Measurements from ENCODE around the gene C3orf18. TPM values are rescaled to one million over a fixed set of nuclear protein-coding genes. Genes with fewer than 3 reads are reported as not detected.
A peak's percentile ranks its signal among the peaks of the same experiment; 100 is the strongest.

The C3orf18 gene
- total RNA-seq, 1 donor from 2014 or later, result 7.2 TPM

DNA sequence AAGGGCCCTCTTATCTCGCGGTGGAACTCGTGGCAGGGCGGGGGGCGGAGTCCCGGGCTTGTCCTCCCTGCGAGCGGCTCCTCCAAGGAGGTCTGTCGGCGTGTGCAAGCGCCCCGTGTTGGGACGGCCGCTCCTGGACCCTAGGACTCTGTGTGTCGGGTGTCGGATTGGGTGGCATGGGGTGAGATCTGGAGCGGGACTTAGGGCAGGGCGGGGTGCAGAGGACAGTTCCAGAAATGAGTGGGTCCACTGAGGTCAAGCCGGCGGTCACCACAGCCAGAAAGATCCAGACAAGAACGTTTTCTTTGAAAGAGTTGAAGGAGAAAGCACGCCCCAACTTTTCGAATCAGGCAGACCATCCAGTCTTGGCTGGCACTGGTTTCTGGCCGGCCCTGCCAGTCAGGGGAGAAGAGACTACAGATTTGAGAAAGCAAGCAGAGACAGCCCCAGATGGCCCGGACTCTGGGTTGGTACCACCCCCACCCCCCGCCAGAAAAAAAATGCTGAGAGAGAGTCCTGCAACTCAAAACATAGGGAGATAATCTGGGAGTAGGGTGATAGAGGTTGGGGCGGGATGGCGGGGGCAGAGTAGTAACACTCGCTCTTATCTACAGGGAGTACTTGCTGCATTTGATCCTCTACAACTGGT lies 44.8 kb upstream of the C3orf18 start:
- DNase-seq (ENCODE audit: low read depth) (no peak), FAIRE-seq (no peak)
- Histone ChIP-seq H2AFZ (ENCODE audit: low read depth, low read length) (peak overlapping the region; percentile 78), H3K9ac (ENCODE audit: low read length) (peak overlapping the region; percentile 78), H3K4me3 (ENCODE audit: insufficient read depth, low read depth, low read length) (peak overlapping the region; percentile 65), H3K27ac (ENCODE audit: low read depth, low read length) (no peak overlapping the region), H3K36me3 (ENCODE audit: insufficient read depth, low read length) (no peaks in the 10 kb centered on the region), H3K4me2 (ENCODE audit: low read length) (peak overlapping the region; percentile 97), H3K9me3 (ENCODE audit: insufficient read depth, low read depth, low read length) (no peaks in the 10 kb centered on the region), H4K20me1 (ENCODE audit: insufficient read depth, low read length) (peaks cover 4% of the 10 kb centered on the region), H3K79me2 (ENCODE audit: insufficient read depth, low read length) (no peaks in the 10 kb centered on the region), H3K27me3 (ENCODE audit: insufficient read depth, low read length) (no peaks in the 10 kb centered on the region), H3K4me1 (ENCODE audit: insufficient read depth, low read length) (peaks cover 20% of the 10 kb centered on the region)
- peaks cover 3% of the 10 kb centered on the region for H3K36me3 Mint-ChIP-seq (ENCODE audit: low read depth, unreplicated experiment)
- H3K9me3 Mint-ChIP-seq (ENCODE audit: unreplicated experiment), result no peaks in the 10 kb centered on the region
- no peak overlapping the region for H3K27ac Mint-ChIP-seq (ENCODE audit: unreplicated experiment)
- TF ChIP-seq EZH2 (IDR thresholded peaks at IDR 0.05; ENCODE audit: insufficient read depth, low read length), result no peak
- no peak for TF ChIP-seq CTCF (IDR thresholded peaks at IDR 0.05; ENCODE audit: insufficient read depth, low read depth, low read length)
- peaks cover 5% of the 10 kb centered on the region for H3K4me1 Mint-ChIP-seq (ENCODE audit: low read depth, unreplicated experiment)
- H3K4me3 Mint-ChIP-seq (ENCODE audit: unreplicated experiment), result peak overlapping the region; percentile 82
- H3K27me3 Mint-ChIP-seq (ENCODE audit: low read depth, unreplicated experiment), result peaks cover 56% of the 10 kb centered on the region

DNA sequence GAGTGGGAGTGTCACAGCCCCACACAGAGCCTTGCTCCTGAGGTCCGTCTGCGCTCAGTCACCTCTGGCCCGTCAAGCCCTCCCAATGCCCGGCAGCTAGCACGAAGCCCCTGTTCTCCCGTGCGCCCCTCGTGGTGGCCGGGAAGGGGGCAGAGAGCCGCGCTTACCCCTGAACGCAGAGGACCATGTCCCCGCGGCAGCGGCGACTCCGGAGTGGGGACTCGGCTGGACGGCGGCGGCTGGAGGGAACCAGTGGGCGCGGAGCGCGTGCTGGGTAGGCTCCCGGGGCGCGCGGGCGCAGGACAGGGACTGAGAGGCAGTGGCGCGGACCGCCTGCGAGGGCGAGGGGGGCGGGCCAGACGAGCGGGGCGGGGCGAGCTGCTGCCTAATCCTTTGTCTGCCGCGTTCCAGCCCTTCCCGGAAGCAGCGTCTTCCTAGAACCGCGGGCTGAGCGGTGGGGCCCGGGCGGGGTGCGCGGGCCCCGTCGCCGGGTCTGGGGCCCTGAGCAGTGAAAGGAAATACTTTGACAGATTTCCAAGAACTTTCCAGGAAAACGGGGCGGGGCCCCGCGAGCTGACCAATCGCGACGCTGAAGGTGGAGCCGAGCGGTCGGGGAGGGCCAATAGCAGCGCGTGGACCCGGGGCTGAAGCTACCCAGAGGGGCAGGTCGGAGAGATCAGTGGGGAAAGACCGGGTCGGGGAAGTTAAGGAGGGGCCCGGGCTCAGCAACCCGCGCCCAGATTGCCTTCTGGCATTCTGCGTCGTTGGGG lies 44.1 kb upstream of the C3orf18 start, which contains the start of gene CISH:
Gene CISH (minus strand): TSS at position 311 of the 770 bp plus-strand sequence. CDS start 124 bp downstream, at position 187.
- FAIRE-seq, result no peak
- Mint-ChIP-seq H3K27me3 (ENCODE audit: low read depth, unreplicated experiment) (peaks cover 58% of the 10 kb centered on the region), H3K9me3 (ENCODE audit: unreplicated experiment) (no peaks in the 10 kb centered on the region), H3K4me1 (ENCODE audit: low read depth, unreplicated experiment) (peaks cover 5% of the 10 kb centered on the region), H3K27ac (ENCODE audit: unreplicated experiment) (no peak within 1 kb of the TSS), H3K4me3 (ENCODE audit: unreplicated experiment) (peak within 1 kb of the TSS; percentile 82), H3K36me3 (ENCODE audit: low read depth, unreplicated experiment) (peaks cover 3% of the 10 kb centered on the region)
- no peaks in the 10 kb centered on the region for H3K79me2 ChIP-seq (ENCODE audit: insufficient read depth, low read length)
- peak within 1 kb of the TSS; percentile 97 for H3K4me2 ChIP-seq (ENCODE audit: low read length)
- H2AFZ ChIP-seq (ENCODE audit: low read depth, low read length), result peak within 1 kb of the TSS; percentile 78
- H3K27ac ChIP-seq (ENCODE audit: low read depth, low read length), result no peak within 1 kb of the TSS
- no peaks in the 10 kb centered on the region for H3K36me3 ChIP-seq (ENCODE audit: insufficient read depth, low read length)
- H3K4me1 ChIP-seq (ENCODE audit: insufficient read depth, low read length), result peaks cover 18% of the 10 kb centered on the region
- no peaks in the 10 kb centered on the region for H3K27me3 ChIP-seq (ENCODE audit: insufficient read depth, low read length)
- H4K20me1 ChIP-seq (ENCODE audit: insufficient read depth, low read length), result peaks cover 4% of the 10 kb centered on the region
- H3K9ac ChIP-seq (ENCODE audit: low read length), result peak within 1 kb of the TSS; percentile 78
- no peak for TF ChIP-seq CTCF (IDR thresholded peaks at IDR 0.05; ENCODE audit: insufficient read depth, low read depth, low read length)
- no peak for TF ChIP-seq EZH2 (IDR thresholded peaks at IDR 0.05; ENCODE audit: insufficient read depth, low read length)
- no peaks in the 10 kb centered on the region for H3K9me3 ChIP-seq (ENCODE audit: insufficient read depth, low read depth, low read length)
- H3K4me3 ChIP-seq (ENCODE audit: insufficient read depth, low read depth, low read length), result peak within 1 kb of the TSS; percentile 65
- DNase-seq (ENCODE audit: low read depth), result peak; percentile 77
